Natural killer cell (primary cell): ENCODE measurements around the gene AKR1C8. TPM values are rescaled to one million over a fixed set of nuclear protein-coding genes. Genes with fewer than 3 reads are reported as not detected.
"Not testable (repeated sequence)": the region's sequence is repeated elsewhere in the genome, so short reads cannot be mapped to it uniquely, and the experiment has no call there.

Source experiments
- ATAC-seq, 3 donors: fragments of 150-1000 bp in 2 of 3; fragments of 200-7000 bp in 1 of 3; cut with Tn5 transposase; 1 replicate in 1 of 3; 2 replicates in 2 of 3; pipeline ENCODE4 v1.10.0; 2021; ENCODE audit warnings: mild to moderate bottlenecking in 2 of 3, moderate library complexity in 2 of 3
- DNase-seq, 2 donors: peaks; one replicate each; pipeline versions ENCODE4 v3.0.0 to v3.0.0-alpha.2; 2013 to 2021; ENCODE audit warnings: mixed read lengths in 1 of 2
- H3K27ac ChIP-seq: one replicate; pipeline ENCODE4 v1.5.1; 2013; ENCODE audit warnings: mild to moderate bottlenecking, low read length
- H3K27me3 ChIP-seq: one replicate; pipeline ENCODE4 v1.6.1; 2013; ENCODE audit warnings: low read length; ENCODE audit not compliant: control insufficient read depth, insufficient read depth
- H3K36me3 ChIP-seq: one replicate; pipeline ENCODE4 v1.6.1; 2013; ENCODE audit warnings: low read length; ENCODE audit not compliant: control insufficient read depth, insufficient read depth
- H3K4me1 ChIP-seq: one replicate; pipeline ENCODE4 v1.6.1; 2013; ENCODE audit warnings: low read length; ENCODE audit not compliant: control insufficient read depth, insufficient read depth
- H3K4me3 ChIP-seq: one replicate; pipeline ENCODE4 v1.5.1; 2013; ENCODE audit warnings: low read length
- H3K9me3 ChIP-seq: one replicate; pipeline ENCODE4 v1.6.1; 2013; ENCODE audit warnings: low read length; ENCODE audit not compliant: control insufficient read depth, insufficient read depth
- H3K27ac Mint-ChIP-seq, 2 donors: one replicate each; pipeline ENCODE4 v1.8.0; 2022; ENCODE audit warnings: mild to moderate bottlenecking in 2 of 2, mixed read lengths in 2 of 2, moderate library complexity in 1 of 2
- H3K27me3 Mint-ChIP-seq, 2 donors: one replicate each; pipeline ENCODE4 v1.8.0; 2022; ENCODE audit warnings: low read depth in 2 of 2, mixed read lengths in 2 of 2
- H3K36me3 Mint-ChIP-seq: one replicate; pipeline ENCODE4 v1.8.0; 2022; ENCODE audit warnings: mixed read lengths
- H3K4me1 Mint-ChIP-seq, 2 donors: one replicate each; pipeline ENCODE4 v1.8.0; 2022; ENCODE audit warnings: mixed read lengths in 2 of 2
- H3K4me3 Mint-ChIP-seq: one replicate; pipeline ENCODE4 v1.8.0; 2022; ENCODE audit warnings: mild to moderate bottlenecking, moderate library complexity, mixed read lengths
- H3K9me3 Mint-ChIP-seq, 2 donors: one replicate each; pipeline ENCODE4 v1.8.0; 2022; ENCODE audit warnings: mixed read lengths in 2 of 2
- CTCF ChIP-seq: fragments of 200-600 bp; IDR thresholded peaks from one replicate; pipeline ENCODE4 v1.8.0; 2022; ENCODE audit warnings: antibody characterized with exemption
- WGBS: methylation state at CpG from one replicate; pipeline ENCODE4 v1.1.7; 2013; ENCODE audit warnings: missing lambda C conversion rate; ENCODE audit not compliant: insufficient coverage; 5-methylcytosine and 5-hydroxymethylcytosine counted together
- intact Hi-C: fragments of 100-400 bp; cut with micrococcal nuclease; formaldehyde crosslinking; loops from one replicate; pipeline ENCODE4 v1.14.2; 2022
- total RNA-seq, 4 donors: library from RNA; stranded (reverse); fragments of 120-200 nt in 1 of 4; gene quantifications; one replicate each; pipeline versions ENCODE4 v1.2.3 to v1.2.4, GENCODE V29; 2013 to 2022

AKR1C8 gene
- total RNA-seq, 3 donors from 2014 or later (not counting 1 experiment from before 2014, with no cell fraction given): 4.1 to 7.2 (median 4.1) TPM

GRCh38 chr10:5211696-5212536, 27.0 kb upstream of the AKR1C8 start:
- H3K4me1 Mint-ChIP-seq: peaks cover 3 to 6% of the 10 kb centered on the region in 2 donors
- intact Hi-C loops: no loop called here
- DNase-seq (no peak), ATAC-seq (no peak)
- no peak for TF ChIP-seq CTCF
- Histone ChIP-seq H3K27me3 (no peaks in the 10 kb centered on the region), H3K4me1 (no peaks in the 10 kb centered on the region), H3K4me3 (no peak overlapping the region), H3K27ac (no peak overlapping the region), H3K36me3 (no peaks in the 10 kb centered on the region), H3K9me3 (no peaks in the 10 kb centered on the region)
- H3K36me3 Mint-ChIP-seq: peaks cover 12% of the 10 kb centered on the region
- peaks cover 0 to 4% of the 10 kb centered on the region in 2 donors for H3K9me3 Mint-ChIP-seq
- H3K27ac Mint-ChIP-seq: no peak overlapping the region
- H3K27me3 Mint-ChIP-seq: no peaks in the 10 kb centered on the region
- H3K4me3 Mint-ChIP-seq: no peak overlapping the region

- H3K27ac Mint-ChIP-seq, ATAC-seq, H3K9me3 ChIP-seq, H3K36me3 Mint-ChIP-seq, intact Hi-C loops, H3K4me1 ChIP-seq, H3K36me3 ChIP-seq, H3K4me3 ChIP-seq, H3K27ac ChIP-seq, H3K9me3 Mint-ChIP-seq, H3K27me3 ChIP-seq, H3K27me3 Mint-ChIP-seq, H3K4me3 Mint-ChIP-seq: not testable (repeated sequence)
- 92% methylated on average over 1 of the region's 1 CpG for WGBS
- peak in 1 of 2 donors; percentile 6 for DNase-seq
- H3K4me1 Mint-ChIP-seq: peaks cover 11 to 14% of the 10 kb centered on the region in 2 donors
These were observed 25.3 kb upstream of the AKR1C8 start for GRCh38 chr10:5210261-5210660.

- DNase-seq, H3K9me3 Mint-ChIP-seq, H3K27ac ChIP-seq, H3K4me3 ChIP-seq, H3K4me3 Mint-ChIP-seq, H3K27ac Mint-ChIP-seq, H3K36me3 Mint-ChIP-seq, H3K4me1 ChIP-seq, H3K9me3 ChIP-seq, intact Hi-C loops, H3K36me3 ChIP-seq, H3K27me3 Mint-ChIP-seq, ATAC-seq, H3K27me3 ChIP-seq: not testable (repeated sequence)
- peaks cover 11 to 14% of the 10 kb centered on the region in 2 donors for H3K4me1 Mint-ChIP-seq
- WGBS: 100% methylated on average over 1 of the region's 1 CpG
These were observed 24.8 kb upstream of the AKR1C8 start for GRCh38 chr10:5209776-5210175.

GRCh38 chr10:5206799-5207198, 21.8 kb upstream of the AKR1C8 start:
- peaks cover 22% of the 10 kb centered on the region for H3K36me3 Mint-ChIP-seq
- H3K27ac ChIP-seq: no peak overlapping the region
- no peak for TF ChIP-seq CTCF
- 37% methylated on average over 6 of the region's 6 CpGs for WGBS
- peaks cover 4 to 6% of the 10 kb centered on the region in 2 donors for H3K9me3 Mint-ChIP-seq
- DNase-seq (no peak), ATAC-seq (peak in 1 of 3 donors; percentile 35)
- H3K4me3 ChIP-seq: no peak overlapping the region
- H3K27me3 ChIP-seq: no peaks in the 10 kb centered on the region
- peaks cover 11 to 14% of the 10 kb centered on the region in 2 donors for H3K4me1 Mint-ChIP-seq
- H3K9me3 ChIP-seq: peaks cover 6% of the 10 kb centered on the region
- no peaks in the 10 kb centered on the region for H3K27me3 Mint-ChIP-seq
- H3K4me1 ChIP-seq: no peaks in the 10 kb centered on the region
- no peaks in the 10 kb centered on the region for H3K36me3 ChIP-seq
- H3K4me3 Mint-ChIP-seq: no peak overlapping the region
- H3K27ac Mint-ChIP-seq: no peak overlapping the region
- intact Hi-C loops: no loop called here
